BJ (cell line): ENCODE results near the gene SLIT1. TPM values are rescaled to one million over a fixed set of nuclear protein-coding genes. Genes with fewer than 3 reads are reported as not detected.

Experiments
- CTCF ChIA-PET: fragments of 350-600 bp; formaldehyde crosslinking; extraction: SDS; loops from one replicate; lab custom pipeline; 2021; ENCODE audit warnings: antibody characterized with exemption, inconsistent platforms; lab: Yijun Ruan, JAX
- POLR2A ChIA-PET: fragments of 300-600 bp; sonication (Branson Sonifier 250); formaldehyde crosslinking; extraction: SDS; loops from one replicate; lab custom pipeline; 2021; ENCODE audit warnings: antibody characterized with exemption; lab: Charles Lee
- DNase-seq: peaks from one replicate; pipeline ENCODE4 v3.0.0-alpha.2; 2011; ENCODE audit warnings: low read depth
- H3K27me3 ChIP-seq: 2 replicates; pipeline ENCODE4 v1.6.0; 2011; ENCODE audit warnings: low read length; ENCODE audit not compliant: control insufficient read depth, insufficient read depth
- H3K36me3 ChIP-seq: 2 replicates; pipeline ENCODE4 v1.5.1; 2011; ENCODE audit warnings: low read length; ENCODE audit not compliant: control insufficient read depth, insufficient read depth
- H3K4me3 ChIP-seq: 2 replicates; pipeline ENCODE4 v1.5.1; 2011; ENCODE audit warnings: low read depth, mild to moderate bottlenecking, control low read depth, low read length
- CTCF ChIP-seq: IDR thresholded peaks from 2 replicates; pipeline ENCODE4 v1.5.1; 2011; ENCODE audit warnings: low read depth, mild to moderate bottlenecking, control low read depth, inconsistent platforms, low read length, moderate library complexity; ENCODE audit not compliant: insufficient read depth
- polyA plus RNA-seq: library from polyadenylated mRNA; depleted of rRNA; stranded (reverse); fragments of >200 nt; gene quantifications from 2 replicates; pipeline ENCODE4 v1.2.3, GENCODE V29; 2011

SLIT1 gene
- polyA plus RNA-seq, 1 experiment: 0.02 TPM

GRCh38 chr10:97078261-97078937, 107.4 kb downstream of the SLIT1 start:
- H3K27me3 ChIP-seq: peaks cover 7% of the 10 kb centered on the region; the same call in 1 of the 2 replicates

GRCh38 chr10:97076781-97077180, 109.0 kb downstream of the SLIT1 start:
- H3K27me3 ChIP-seq: peaks cover 11% of the 10 kb centered on the region
- POLR2A ChIA-PET: no interaction called here
- CTCF ChIA-PET: interaction anchor here (1.0 to 12.4 kb wide), 3 partner anchors 120 to 158 kb away, joined by 3 to 188 read pairs (median 4); no protein-coding TSS in a partner anchor
- TF ChIP-seq CTCF: no peak
- H3K36me3 ChIP-seq: no peaks in the 10 kb centered on the region
- H3K4me3 ChIP-seq: no peak overlapping the region
- DNase-seq: no peak

More at GRCh38 chr10:97078261-97078937, 107.4 kb downstream of the SLIT1 start:
- no peak for TF ChIP-seq CTCF
- Histone ChIP-seq H3K36me3 (no peaks in the 10 kb centered on the region), H3K4me3 (no peak overlapping the region)
- no peak for DNase-seq
- POLR2A ChIA-PET: no interaction called here
- CTCF ChIA-PET: interaction anchor here (1.7 to 12.4 kb wide), 3 partner anchors 119 to 156 kb away, joined by 4 to 188 read pairs (median 5); no protein-coding TSS in a partner anchor

- no peak for DNase-seq
- no peak for TF ChIP-seq CTCF
- ChIA-PET POLR2A (no interaction called here), CTCF (interaction anchor here (1.0 to 12.4 kb wide), 2 partner anchors 120 to 134 kb away, joined by 3 to 188 read pairs; no protein-coding TSS in a partner anchor)
- Histone ChIP-seq H3K4me3 (no peak overlapping the region), H3K27me3 (peaks cover 11% of the 10 kb centered on the region), H3K36me3 (no peaks in the 10 kb centered on the region)
Measured at GRCh38 chr10:97075961-97076525, 109.7 kb downstream of the SLIT1 start.

- Histone ChIP-seq H3K27me3 (peaks cover 12% of the 10 kb centered on the region), H3K4me3 (no peak overlapping the region), H3K36me3 (no peaks in the 10 kb centered on the region)
- POLR2A ChIA-PET: no interaction called here
- CTCF ChIA-PET: interaction anchor here (12.4 kb wide), 1 partner anchor 135 kb away, joined by 188 read pairs; no protein-coding TSS in a partner anchor
- no peak for TF ChIP-seq CTCF
- DNase-seq: no peak
Measured at GRCh38 chr10:97075421-97075820, 110.3 kb downstream of the SLIT1 start.
